ENCODE data around the gene FADS1.

The FADS1 gene

GRCh38 chr11:61816736-61817455, at the start of gene FADS1:
TSS of gene FADS1 (minus strand) at chr11:61817003. CDS start at chr11:61816929, 74 bp downstream.
- DNase-seq: peak; percentile 94

- DNase-seq: no peak
Observed at GRCh38 chr11:61866231-61866957, 49.6 kb upstream of the FADS1 start.

- no peak for DNase-seq
Observed at GRCh38 chr11:61864814-61865775, 48.3 kb upstream of the FADS1 start.

GRCh38 chr11:61863548-61864081, 46.8 kb upstream of the FADS1 start:
- DNase-seq: no peak

- DNase-seq: no peak
Observed at GRCh38 chr11:61862714-61863547, 46.1 kb upstream of the FADS1 start.

- DNase-seq: no peak
Observed at GRCh38 chr11:61861634-61862033, 44.8 kb upstream of the FADS1 start.

- DNase-seq: no peak
Observed at GRCh38 chr11:61860054-61860903, 43.5 kb upstream of the FADS1 start.

- DNase-seq: no peak
Observed at GRCh38 chr11:61855939-61856680, 39.3 kb upstream of the FADS1 start.

- DNase-seq: peak; percentile 46
Observed at GRCh38 chr11:61854966-61855714, 38.3 kb upstream of the FADS1 start.

- no peak for DNase-seq
Observed at GRCh38 chr11:61854206-61854895, 37.5 kb upstream of the FADS1 start.

- DNase-seq: peak; percentile 63
Observed at GRCh38 chr11:61853698-61854169, 36.9 kb upstream of the FADS1 start.

- no peak for DNase-seq
Observed at GRCh38 chr11:61851900-61852295, 35.1 kb upstream of the FADS1 start.

- peak; percentile 54 for DNase-seq
Observed at GRCh38 chr11:61851113-61851899, 34.5 kb upstream of the FADS1 start.

- DNase-seq: no peak
Observed at GRCh38 chr11:61850687-61851086, 33.9 kb upstream of the FADS1 start.

GRCh38 chr11:61848631-61849030, 31.8 kb upstream of the FADS1 start:
- no peak for DNase-seq

- DNase-seq: no peak
Observed at GRCh38 chr11:61847914-61848581, 31.2 kb upstream of the FADS1 start.

- DNase-seq: no peak
Observed at GRCh38 chr11:61846362-61847020, 29.7 kb upstream of the FADS1 start.

All from midbrain (tissue), 1 donor.